ENCODE results near the gene PCSK6.

DNA sequence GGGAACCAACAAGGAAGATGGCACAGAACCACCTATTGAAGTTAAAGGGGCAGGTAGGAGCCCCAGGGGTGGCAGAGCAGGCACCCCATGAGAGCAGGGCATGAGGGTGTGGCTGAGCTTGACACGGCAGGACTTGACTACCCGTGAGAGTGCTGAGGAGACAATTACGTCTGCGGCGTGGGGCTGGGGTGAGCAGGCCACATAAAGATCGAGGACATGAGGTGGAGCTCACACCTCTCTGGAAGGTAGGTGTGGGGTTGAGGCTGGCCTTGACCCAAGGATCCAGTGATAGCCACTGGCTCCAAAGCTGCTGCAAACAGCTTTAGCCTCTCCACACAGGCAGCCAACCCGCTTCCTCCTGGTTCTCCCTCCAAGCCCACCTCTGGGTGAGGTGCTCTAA lies 64.5 kb downstream of the PCSK6 start:
- TF ChIP-seq, protein P1, sequence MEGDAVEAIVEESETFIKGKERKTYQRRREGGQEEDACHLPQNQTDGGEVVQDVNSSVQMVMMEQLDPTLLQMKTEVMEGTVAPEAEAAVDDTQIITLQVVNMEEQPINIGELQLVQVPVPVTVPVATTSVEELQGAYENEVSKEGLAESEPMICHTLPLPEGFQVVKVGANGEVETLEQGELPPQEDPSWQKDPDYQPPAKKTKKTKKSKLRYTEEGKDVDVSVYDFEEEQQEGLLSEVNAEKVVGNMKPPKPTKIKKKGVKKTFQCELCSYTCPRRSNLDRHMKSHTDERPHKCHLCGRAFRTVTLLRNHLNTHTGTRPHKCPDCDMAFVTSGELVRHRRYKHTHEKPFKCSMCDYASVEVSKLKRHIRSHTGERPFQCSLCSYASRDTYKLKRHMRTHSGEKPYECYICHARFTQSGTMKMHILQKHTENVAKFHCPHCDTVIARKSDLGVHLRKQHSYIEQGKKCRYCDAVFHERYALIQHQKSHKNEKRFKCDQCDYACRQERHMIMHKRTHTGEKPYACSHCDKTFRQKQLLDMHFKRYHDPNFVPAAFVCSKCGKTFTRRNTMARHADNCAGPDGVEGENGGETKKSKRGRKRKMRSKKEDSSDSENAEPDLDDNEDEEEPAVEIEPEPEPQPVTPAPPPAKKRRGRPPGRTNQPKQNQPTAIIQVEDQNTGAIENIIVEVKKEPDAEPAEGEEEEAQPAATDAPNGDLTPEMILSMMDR (IDR thresholded peaks at IDR 0.05; ENCODE audit: poor library complexity, severe bottlenecking) = no peak
- no peak for TF ChIP-seq EZH2 (IDR thresholded peaks at IDR 0.05; ENCODE audit: borderline replicate concordance, insufficient read depth, low read length, poor library complexity, severe bottlenecking)
- no peak for TF ChIP-seq EP300 (conservative IDR thresholded peaks at IDR 0.05; ENCODE audit: poor library complexity, severe bottlenecking)
- TF ChIP-seq, protein P2, sequence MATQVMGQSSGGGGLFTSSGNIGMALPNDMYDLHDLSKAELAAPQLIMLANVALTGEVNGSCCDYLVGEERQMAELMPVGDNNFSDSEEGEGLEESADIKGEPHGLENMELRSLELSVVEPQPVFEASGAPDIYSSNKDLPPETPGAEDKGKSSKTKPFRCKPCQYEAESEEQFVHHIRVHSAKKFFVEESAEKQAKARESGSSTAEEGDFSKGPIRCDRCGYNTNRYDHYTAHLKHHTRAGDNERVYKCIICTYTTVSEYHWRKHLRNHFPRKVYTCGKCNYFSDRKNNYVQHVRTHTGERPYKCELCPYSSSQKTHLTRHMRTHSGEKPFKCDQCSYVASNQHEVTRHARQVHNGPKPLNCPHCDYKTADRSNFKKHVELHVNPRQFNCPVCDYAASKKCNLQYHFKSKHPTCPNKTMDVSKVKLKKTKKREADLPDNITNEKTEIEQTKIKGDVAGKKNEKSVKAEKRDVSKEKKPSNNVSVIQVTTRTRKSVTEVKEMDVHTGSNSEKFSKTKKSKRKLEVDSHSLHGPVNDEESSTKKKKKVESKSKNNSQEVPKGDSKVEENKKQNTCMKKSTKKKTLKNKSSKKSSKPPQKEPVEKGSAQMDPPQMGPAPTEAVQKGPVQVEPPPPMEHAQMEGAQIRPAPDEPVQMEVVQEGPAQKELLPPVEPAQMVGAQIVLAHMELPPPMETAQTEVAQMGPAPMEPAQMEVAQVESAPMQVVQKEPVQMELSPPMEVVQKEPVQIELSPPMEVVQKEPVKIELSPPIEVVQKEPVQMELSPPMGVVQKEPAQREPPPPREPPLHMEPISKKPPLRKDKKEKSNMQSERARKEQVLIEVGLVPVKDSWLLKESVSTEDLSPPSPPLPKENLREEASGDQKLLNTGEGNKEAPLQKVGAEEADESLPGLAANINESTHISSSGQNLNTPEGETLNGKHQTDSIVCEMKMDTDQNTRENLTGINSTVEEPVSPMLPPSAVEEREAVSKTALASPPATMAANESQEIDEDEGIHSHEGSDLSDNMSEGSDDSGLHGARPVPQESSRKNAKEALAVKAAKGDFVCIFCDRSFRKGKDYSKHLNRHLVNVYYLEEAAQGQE (IDR thresholded peaks at IDR 0.05; ENCODE audit: borderline replicate concordance) = no peak
- TF ChIP-seq POLR2AphosphoS5 (IDR thresholded peaks at IDR 0.05) = no peak
- TF ChIP-seq SMC3 (conservative IDR thresholded peaks at IDR 0.05; ENCODE audit: poor library complexity) = no peak
- no peak for TF ChIP-seq RAD21 (conservative IDR thresholded peaks at IDR 0.05)

Data from neural cell (in vitro differentiated cells).